Upper lobe of left lung (tissue), 4 donors: Measurements from ENCODE around the gene PRDM16.
A peak's percentile ranks its signal among the peaks of the same experiment; 100 is the strongest.

ENCODE experiments used
- POLR2AphosphoS5 ChIP-seq, 2 donors: sonication (generic); formaldehyde crosslinking; IDR thresholded peaks; one replicate each; pipeline ENCODE4 v1.5.1; 2017; ENCODE audit warnings: antibody characterized with exemption in 2 of 2
- TF ChIP-seq, protein P1 (sequence below), 6 experiments: fragments of 450-650 bp in 4 of 6; fragments of 200-600 bp in 2 of 6; sonication (generic) in 2 of 6; IDR thresholded peaks; one replicate each; pipeline ENCODE4 v1.5.1; 2016 to 2019; ENCODE audit warnings: antibody characterized with exemption in 6 of 6

DNA sequence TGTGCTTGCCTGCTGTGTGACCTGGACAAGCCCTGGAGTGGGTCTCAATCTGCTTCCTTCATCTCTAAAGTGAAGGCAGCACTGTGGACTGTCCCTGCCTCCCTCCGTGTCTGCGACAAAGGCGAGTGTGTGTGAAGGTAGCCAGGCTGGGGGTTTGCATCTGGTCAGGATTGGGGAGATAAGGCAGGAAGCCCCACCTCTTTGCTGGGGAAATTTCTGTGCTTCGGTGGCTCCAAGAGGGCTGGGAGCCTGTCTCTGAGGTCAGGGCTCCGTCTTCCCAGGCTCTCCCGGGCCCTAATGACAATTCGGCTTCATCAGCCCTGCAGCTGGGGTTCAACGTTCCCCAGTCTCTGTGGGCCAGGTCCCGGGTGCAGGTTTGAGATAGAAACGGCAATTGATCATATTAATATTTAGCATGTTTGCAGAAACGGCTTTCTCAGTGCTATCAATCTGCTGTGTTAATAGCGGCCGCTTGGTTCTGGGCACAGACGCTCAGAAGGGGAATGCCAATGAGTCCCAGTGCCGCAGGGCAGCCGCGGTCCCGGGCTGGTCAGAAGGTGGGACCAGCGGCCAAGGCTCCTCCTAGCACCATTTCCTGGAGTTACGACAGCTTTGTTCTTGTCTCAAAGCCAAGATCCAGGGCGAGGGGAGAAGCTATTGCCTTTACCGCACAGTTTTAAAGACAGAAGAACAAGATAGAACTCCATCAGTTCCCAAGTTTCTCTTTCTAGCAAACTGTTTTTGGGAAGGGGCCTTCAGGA, 105.7 kb downstream of the PRDM16 start:
- TF ChIP-seq POLR2AphosphoS5 (IDR thresholded peaks at IDR 0.05): peak in 1 of 2 donors; percentile 40
- TF ChIP-seq, protein P1, sequence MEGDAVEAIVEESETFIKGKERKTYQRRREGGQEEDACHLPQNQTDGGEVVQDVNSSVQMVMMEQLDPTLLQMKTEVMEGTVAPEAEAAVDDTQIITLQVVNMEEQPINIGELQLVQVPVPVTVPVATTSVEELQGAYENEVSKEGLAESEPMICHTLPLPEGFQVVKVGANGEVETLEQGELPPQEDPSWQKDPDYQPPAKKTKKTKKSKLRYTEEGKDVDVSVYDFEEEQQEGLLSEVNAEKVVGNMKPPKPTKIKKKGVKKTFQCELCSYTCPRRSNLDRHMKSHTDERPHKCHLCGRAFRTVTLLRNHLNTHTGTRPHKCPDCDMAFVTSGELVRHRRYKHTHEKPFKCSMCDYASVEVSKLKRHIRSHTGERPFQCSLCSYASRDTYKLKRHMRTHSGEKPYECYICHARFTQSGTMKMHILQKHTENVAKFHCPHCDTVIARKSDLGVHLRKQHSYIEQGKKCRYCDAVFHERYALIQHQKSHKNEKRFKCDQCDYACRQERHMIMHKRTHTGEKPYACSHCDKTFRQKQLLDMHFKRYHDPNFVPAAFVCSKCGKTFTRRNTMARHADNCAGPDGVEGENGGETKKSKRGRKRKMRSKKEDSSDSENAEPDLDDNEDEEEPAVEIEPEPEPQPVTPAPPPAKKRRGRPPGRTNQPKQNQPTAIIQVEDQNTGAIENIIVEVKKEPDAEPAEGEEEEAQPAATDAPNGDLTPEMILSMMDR (IDR thresholded peaks at IDR 0.05): peak in 1 of 6 experiments; percentile 37
